ENCODE data around the gene GSS.
"Not testable (repeated sequence)": the region's sequence is repeated elsewhere in the genome, so short reads cannot be mapped to it uniquely, and the experiment has no call there.

The GSS gene

DNA sequence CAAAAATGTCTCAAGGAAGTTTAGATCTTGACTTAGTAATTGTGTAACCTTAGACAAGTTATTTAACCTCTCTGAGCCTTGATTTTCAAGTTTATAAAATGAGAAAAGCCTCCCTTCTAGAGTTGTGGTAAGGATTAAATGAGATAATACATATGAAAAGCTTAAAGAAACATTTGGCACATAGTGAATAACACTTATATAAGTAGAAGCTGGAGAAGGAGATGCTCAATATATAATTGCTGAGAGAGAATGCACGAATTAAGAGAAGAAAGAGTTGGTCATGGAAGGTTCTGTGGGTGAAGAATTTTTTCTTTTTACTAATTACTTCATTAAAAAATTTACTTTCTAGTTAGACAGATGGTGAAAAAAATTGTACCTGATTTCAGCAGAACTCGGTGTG lies 73.9 kb downstream of the GSS start:
- Mint-ChIP-seq H3K9me3 (no peaks in the 10 kb centered on the region), H3K36me3 (peaks cover 2 to 12% of the 10 kb centered on the region in 2 donors), H3K4me1 (peaks cover 5 to 7% of the 10 kb centered on the region in 2 donors), H3K4me3 (no peak overlapping the region), H3K27me3 (no peaks in the 10 kb centered on the region), H3K27ac (no peak overlapping the region)
- no peak for DNase-seq
- no peak for ATAC-seq (replicated peaks)

DNA sequence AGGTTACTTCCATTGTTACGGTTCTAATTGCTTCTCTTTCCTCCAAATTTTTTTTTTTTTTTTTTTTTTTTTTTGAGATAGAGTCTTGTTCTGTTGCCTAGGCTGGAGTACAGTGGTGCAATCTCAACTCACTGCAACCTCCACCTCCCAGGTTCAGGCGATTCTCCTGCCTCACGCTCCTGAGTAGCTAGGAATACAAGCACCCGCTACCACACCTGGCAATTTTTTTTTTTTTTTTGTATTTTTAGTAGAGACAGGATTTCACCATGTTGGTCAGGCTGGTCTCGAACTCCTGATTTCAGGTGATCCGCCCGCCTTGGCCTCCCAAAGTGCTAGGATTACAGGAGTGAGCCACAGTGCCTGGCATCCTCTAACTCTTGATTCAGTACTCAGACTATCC lies 74.6 kb downstream of the GSS start:
- not testable (repeated sequence) for H3K27ac Mint-ChIP-seq; H3K9me3 Mint-ChIP-seq; H3K4me3 Mint-ChIP-seq; H3K4me1 Mint-ChIP-seq; H3K27me3 Mint-ChIP-seq; DNase-seq; ATAC-seq (replicated peaks); H3K36me3 Mint-ChIP-seq

GRCh38 chr20:34880215-34880850 lies 75.3 kb downstream of the GSS start:
- H3K4me1 Mint-ChIP-seq, result peaks cover 13 to 15% of the 10 kb centered on the region in 2 donors
- peaks cover 2 to 9% of the 10 kb centered on the region in 2 donors for H3K36me3 Mint-ChIP-seq
- H3K27me3 Mint-ChIP-seq, result no peaks in the 10 kb centered on the region
- ATAC-seq (replicated peaks) (no peak), DNase-seq (no peak)
- H3K4me3 Mint-ChIP-seq, result no peak overlapping the region
- no peaks in the 10 kb centered on the region for H3K9me3 Mint-ChIP-seq
- no peak overlapping the region for H3K27ac Mint-ChIP-seq

All from stimulated activated naive B cell treated with anti-CD40 and anti-IgM and Interleukin-4, amounts not matched to agents 10 μg/mL and 1 μg/mL and 100 μg/mL, for 72 hours (primary cell).